HepG2 (cell line): ENCODE data around the gene ACAP2. TPM values are rescaled to one million over a fixed set of nuclear protein-coding genes. Genes with fewer than 3 reads are reported as not detected.

Source experiments
- KAT2B ChIP-seq: fragments of 150-350 bp; IDR thresholded peaks from 2 replicates; pipeline ENCODE4 v1.6.1; 2014; ENCODE audit warnings: low read depth, low read length, borderline replicate concordance
- NR2F1 ChIP-seq, 2 experiments: fragments of 450-650 bp in 1 of 2; formaldehyde crosslinking in 1 of 2; IDR thresholded peaks; 2 replicates each; pipeline versions ENCODE4 v1.5.0 to v1.6.1; 2016 to 2020; ENCODE audit warnings: mild to moderate bottlenecking in 1 of 2, missing compliant biosample characterization in 1 of 2, missing genetic modification reagents in 1 of 2, moderate library complexity in 1 of 2
- RFX5 ChIP-seq: IDR thresholded peaks from 2 replicates; pipeline ENCODE4 v1.6.1; 2011; ENCODE audit warnings: low read depth, low read length, improper control_type of control experiment
- SRY ChIP-seq: sonication (generic); formaldehyde crosslinking; IDR thresholded peaks from 2 replicates; pipeline ENCODE4 v1.8.0; 2022; ENCODE audit warnings: mild to moderate bottlenecking, missing genetic modification reagents
- TGIF2 ChIP-seq: IDR thresholded peaks from 2 replicates; pipeline ENCODE4 v1.6.1; 2016; ENCODE audit warnings: control low read depth, missing compliant biosample characterization
- ZBTB38 ChIP-seq: sonication (generic); formaldehyde crosslinking; IDR thresholded peaks from 2 replicates; pipeline ENCODE4 v1.5.1; 2020; ENCODE audit warnings: mild to moderate bottlenecking, missing genetic modification reagents
- ZNF572 ChIP-seq: sonication (generic); formaldehyde crosslinking; IDR thresholded peaks from 2 replicates; pipeline ENCODE4 v1.5.1; 2020; ENCODE audit warnings: mild to moderate bottlenecking, missing genetic modification reagents
- ZNF598 ChIP-seq: sonication (generic); formaldehyde crosslinking; IDR thresholded peaks from 2 replicates; pipeline ENCODE4 v1.5.1; 2020; ENCODE audit warnings: mild to moderate bottlenecking, missing genetic modification reagents, borderline replicate concordance
- ZSCAN20 ChIP-seq: sonication (generic); formaldehyde crosslinking; IDR thresholded peaks from 2 replicates; pipeline ENCODE4 v1.4.0; 2020; ENCODE audit warnings: missing genetic modification reagents, mild to moderate bottlenecking, borderline replicate concordance
- polyA plus RNA-seq, 8 experiments: library from polyadenylated mRNA; depleted of rRNA in 3 of 8; stranded (reverse) in 7 of 8; unstranded in 1 of 8; fragments of >200 nt; fragmentation: Illumina TruSeq in 4 of 8; extraction: Trizol in 4 of 8; gene quantifications; 2 replicates each; pipeline versions ENCODE4 v1.2.1 to v1.2.3, GENCODE V29; 2011 to 2016; ENCODE audit warnings: low read depth in 4 of 8, missing spikeins in 1 of 8, mixed read lengths in 1 of 8; ENCODE audit not compliant: insufficient read depth in 1 of 8
- total RNA-seq, 5 experiments: library from RNA; depleted of rRNA; stranded (reverse); fragments of >200 nt; fragmentation: Illumina TruSeq; extraction: Trizol; gene quantifications; 2 replicates each; pipeline ENCODE4 v1.2.3, GENCODE V29; 2016; ENCODE audit warnings: low read depth in 1 of 5
- TF ChIP-seq, protein P1 (sequence below): conservative IDR thresholded peaks from 2 replicates; pipeline ENCODE4 v1.6.1; 2018; ENCODE audit warnings: missing genetic modification reagents
- TF ChIP-seq, protein P2 (sequence below): sonication (generic); formaldehyde crosslinking; IDR thresholded peaks from 2 replicates; pipeline ENCODE4 v1.4.0; 2020; ENCODE audit warnings: mild to moderate bottlenecking, missing genetic modification reagents, borderline replicate concordance
- TF ChIP-seq, protein P3 (sequence below): sonication (generic); formaldehyde crosslinking; IDR thresholded peaks from 2 replicates; pipeline ENCODE4 v1.4.0; 2020; ENCODE audit warnings: missing genetic modification reagents, mild to moderate bottlenecking, borderline replicate concordance
- TF ChIP-seq, protein P4 (sequence below): sonication (generic); formaldehyde crosslinking; IDR thresholded peaks from 2 replicates; pipeline ENCODE4 v1.4.0; 2020; ENCODE audit warnings: mild to moderate bottlenecking, missing genetic modification reagents
- TF ChIP-seq, protein P5 (sequence below): sonication (generic); formaldehyde crosslinking; conservative IDR thresholded peaks from 2 replicates; pipeline ENCODE4 v1.8.0; 2022; ENCODE audit warnings: low read depth, missing genetic modification reagents

The ACAP2 gene
- total and polyA plus RNA-seq, 2 of the 13 experiments (the other 11 are each of a cell fraction or from before 2014, with no cell fraction given) = 7.3 to 23.9 TPM

DNA sequence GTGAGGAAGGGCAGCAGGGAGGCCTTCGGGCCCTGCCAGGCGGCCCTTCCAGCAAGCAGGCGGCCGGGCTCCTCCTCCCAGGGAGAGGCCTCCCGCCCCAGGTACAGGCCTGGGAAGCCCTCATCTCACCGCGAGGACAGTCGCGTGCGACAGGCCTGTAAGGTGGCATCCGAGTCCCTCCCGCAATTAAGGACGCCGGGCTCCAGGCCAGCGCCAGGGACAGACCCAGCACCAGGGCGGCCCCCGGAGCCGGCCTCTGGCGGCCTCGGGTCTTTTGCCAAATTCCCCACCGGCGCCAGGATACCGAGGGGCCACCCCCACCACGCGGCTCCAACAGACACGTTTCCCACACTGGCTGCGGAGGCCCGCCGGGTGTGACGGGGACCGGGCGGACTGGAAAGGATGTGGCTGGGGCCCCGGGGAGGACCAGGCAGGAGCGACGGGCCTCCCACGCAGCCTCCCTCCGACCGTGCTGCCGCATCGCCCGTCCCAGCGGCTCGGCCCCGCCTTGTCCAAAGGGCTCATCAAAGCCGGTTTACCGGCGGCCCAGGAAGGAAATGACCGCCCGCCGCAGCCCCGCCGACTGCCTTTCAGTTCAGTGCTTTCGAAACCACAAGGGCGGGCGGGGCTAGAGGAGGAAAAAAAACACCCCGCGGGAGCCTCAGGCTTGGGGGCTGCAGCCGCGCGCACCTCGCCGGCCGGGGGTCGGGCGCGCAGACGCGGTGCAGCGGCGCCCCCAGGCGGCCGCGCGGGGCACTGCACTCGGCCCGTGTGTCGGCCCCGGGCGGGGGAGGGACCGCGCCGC, 183.1 kb downstream of the ACAP2 start (continued):
- TF ChIP-seq, protein P1, sequence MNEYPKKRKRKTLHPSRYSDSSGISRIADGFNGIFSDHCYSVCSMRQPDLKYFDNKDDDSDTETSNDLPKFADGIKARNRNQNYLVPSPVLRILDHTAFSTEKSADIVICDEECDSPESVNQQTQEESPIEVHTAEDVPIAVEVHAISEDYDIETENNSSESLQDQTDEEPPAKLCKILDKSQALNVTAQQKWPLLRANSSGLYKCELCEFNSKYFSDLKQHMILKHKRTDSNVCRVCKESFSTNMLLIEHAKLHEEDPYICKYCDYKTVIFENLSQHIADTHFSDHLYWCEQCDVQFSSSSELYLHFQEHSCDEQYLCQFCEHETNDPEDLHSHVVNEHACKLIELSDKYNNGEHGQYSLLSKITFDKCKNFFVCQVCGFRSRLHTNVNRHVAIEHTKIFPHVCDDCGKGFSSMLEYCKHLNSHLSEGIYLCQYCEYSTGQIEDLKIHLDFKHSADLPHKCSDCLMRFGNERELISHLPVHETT (CRISPR knock-in tag) = peak; percentile 91
- TF ChIP-seq TGIF2 (CRISPR knock-in tag) = no peak
- TF ChIP-seq, protein P2, sequence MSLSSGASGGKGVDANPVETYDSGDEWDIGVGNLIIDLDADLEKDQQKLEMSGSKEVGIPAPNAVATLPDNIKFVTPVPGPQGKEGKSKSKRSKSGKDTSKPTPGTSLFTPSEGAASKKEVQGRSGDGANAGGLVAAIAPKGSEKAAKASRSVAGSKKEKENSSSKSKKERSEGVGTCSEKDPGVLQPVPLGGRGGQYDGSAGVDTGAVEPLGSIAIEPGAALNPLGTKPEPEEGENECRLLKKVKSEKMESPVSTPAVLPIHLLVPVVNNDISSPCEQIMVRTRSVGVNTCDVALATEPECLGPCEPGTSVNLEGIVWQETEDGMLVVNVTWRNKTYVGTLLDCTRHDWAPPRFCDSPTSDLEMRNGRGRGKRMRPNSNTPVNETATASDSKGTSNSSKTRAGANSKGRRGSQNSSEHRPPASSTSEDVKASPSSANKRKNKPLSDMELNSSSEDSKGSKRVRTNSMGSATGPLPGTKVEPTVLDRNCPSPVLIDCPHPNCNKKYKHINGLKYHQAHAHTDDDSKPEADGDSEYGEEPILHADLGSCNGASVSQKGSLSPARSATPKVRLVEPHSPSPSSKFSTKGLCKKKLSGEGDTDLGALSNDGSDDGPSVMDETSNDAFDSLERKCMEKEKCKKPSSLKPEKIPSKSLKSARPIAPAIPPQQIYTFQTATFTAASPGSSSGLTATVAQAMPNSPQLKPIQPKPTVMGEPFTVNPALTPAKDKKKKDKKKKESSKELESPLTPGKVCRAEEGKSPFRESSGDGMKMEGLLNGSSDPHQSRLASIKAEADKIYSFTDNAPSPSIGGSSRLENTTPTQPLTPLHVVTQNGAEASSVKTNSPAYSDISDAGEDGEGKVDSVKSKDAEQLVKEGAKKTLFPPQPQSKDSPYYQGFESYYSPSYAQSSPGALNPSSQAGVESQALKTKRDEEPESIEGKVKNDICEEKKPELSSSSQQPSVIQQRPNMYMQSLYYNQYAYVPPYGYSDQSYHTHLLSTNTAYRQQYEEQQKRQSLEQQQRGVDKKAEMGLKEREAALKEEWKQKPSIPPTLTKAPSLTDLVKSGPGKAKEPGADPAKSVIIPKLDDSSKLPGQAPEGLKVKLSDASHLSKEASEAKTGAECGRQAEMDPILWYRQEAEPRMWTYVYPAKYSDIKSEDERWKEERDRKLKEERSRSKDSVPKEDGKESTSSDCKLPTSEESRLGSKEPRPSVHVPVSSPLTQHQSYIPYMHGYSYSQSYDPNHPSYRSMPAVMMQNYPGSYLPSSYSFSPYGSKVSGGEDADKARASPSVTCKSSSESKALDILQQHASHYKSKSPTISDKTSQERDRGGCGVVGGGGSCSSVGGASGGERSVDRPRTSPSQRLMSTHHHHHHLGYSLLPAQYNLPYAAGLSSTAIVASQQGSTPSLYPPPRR (CRISPR knock-in tag) = peak; percentile 83; the same call in 1 of the 2 replicates
- TF ChIP-seq SRY (CRISPR knock-in tag) = peak; percentile 85; the same call in 1 of the 2 replicates
- TF ChIP-seq, protein P3, sequence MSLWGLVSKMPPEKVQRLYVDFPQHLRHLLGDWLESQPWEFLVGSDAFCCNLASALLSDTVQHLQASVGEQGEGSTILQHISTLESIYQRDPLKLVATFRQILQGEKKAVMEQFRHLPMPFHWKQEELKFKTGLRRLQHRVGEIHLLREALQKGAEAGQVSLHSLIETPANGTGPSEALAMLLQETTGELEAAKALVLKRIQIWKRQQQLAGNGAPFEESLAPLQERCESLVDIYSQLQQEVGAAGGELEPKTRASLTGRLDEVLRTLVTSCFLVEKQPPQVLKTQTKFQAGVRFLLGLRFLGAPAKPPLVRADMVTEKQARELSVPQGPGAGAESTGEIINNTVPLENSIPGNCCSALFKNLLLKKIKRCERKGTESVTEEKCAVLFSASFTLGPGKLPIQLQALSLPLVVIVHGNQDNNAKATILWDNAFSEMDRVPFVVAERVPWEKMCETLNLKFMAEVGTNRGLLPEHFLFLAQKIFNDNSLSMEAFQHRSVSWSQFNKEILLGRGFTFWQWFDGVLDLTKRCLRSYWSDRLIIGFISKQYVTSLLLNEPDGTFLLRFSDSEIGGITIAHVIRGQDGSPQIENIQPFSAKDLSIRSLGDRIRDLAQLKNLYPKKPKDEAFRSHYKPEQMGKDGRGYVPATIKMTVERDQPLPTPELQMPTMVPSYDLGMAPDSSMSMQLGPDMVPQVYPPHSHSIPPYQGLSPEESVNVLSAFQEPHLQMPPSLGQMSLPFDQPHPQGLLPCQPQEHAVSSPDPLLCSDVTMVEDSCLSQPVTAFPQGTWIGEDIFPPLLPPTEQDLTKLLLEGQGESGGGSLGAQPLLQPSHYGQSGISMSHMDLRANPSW (CRISPR knock-in tag) = no peak; the same call in 1 of the 2 replicates
- peak; percentile 14; the same call in 1 of the 2 replicates for TF ChIP-seq ZNF598
- peak; percentile 76; the same call in 1 of the 2 replicates for TF ChIP-seq ZBTB38
- no peak; the same call in 1 of the 2 replicates for TF ChIP-seq ZSCAN20
- no peak for TF ChIP-seq RFX5
- TF ChIP-seq, protein P4, sequence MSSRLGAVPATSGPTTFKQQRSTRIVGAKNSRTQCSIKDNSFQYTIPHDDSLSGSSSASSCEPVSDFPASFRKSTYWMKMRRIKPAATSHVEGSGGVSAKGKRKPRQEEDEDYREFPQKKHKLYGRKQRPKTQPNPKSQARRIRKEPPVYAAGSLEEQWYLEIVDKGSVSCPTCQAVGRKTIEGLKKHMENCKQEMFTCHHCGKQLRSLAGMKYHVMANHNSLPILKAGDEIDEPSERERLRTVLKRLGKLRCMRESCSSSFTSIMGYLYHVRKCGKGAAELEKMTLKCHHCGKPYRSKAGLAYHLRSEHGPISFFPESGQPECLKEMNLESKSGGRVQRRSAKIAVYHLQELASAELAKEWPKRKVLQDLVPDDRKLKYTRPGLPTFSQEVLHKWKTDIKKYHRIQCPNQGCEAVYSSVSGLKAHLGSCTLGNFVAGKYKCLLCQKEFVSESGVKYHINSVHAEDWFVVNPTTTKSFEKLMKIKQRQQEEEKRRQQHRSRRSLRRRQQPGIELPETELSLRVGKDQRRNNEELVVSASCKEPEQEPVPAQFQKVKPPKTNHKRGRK (CRISPR knock-in tag) = no peak
- no peak for TF ChIP-seq NR2F1 (CRISPR knock-in tag; IDR thresholded peaks at IDR 0.05)
- TF ChIP-seq, protein P5, sequence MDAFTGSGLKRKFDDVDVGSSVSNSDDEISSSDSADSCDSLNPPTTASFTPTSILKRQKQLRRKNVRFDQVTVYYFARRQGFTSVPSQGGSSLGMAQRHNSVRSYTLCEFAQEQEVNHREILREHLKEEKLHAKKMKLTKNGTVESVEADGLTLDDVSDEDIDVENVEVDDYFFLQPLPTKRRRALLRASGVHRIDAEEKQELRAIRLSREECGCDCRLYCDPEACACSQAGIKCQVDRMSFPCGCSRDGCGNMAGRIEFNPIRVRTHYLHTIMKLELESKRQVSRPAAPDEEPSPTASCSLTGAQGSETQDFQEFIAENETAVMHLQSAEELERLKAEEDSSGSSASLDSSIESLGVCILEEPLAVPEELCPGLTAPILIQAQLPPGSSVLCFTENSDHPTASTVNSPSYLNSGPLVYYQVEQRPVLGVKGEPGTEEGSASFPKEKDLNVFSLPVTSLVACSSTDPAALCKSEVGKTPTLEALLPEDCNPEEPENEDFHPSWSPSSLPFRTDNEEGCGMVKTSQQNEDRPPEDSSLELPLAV = no peak
- TF ChIP-seq ZNF572 (CRISPR knock-in tag) = no peak
- TF ChIP-seq KAT2B = no peak
